Right atrium auricular region (tissue), 2 donors: ENCODE results near the gene GGTLC2. TPM values are rescaled to one million over a fixed set of nuclear protein-coding genes. Genes with fewer than 3 reads are reported as not detected.
"Not testable (repeated sequence)": the region's sequence is repeated elsewhere in the genome, so short reads cannot be mapped to it uniquely, and the experiment has no call there.

Experiments
- DNase-seq: peaks from one replicate; pipeline ENCODE4 v3.0.0-alpha.2; 2019; ENCODE audit warnings: low spot score
- H3K27ac ChIP-seq, 2 donors: fragments of 200-600 bp; sonication (generic); 1 replicate in 1 of 2; 2 replicates in 1 of 2; pipeline ENCODE4 v1.5.1; 2016 to 2019
- H3K27me3 ChIP-seq, 2 donors: fragments of 200-600 bp; sonication (generic); one replicate each; pipeline versions ENCODE4 v1.5.1 to v1.6.0; 2017 to 2019
- H3K36me3 ChIP-seq: fragments of 200-600 bp; sonication (generic); one replicate; pipeline ENCODE4 v1.5.1; 2016
- H3K4me1 ChIP-seq, 2 donors: fragments of 200-600 bp; sonication (generic); one replicate each; pipeline versions ENCODE4 v1.5.1 to v1.6.0; 2017 to 2019
- H3K4me3 ChIP-seq, 2 donors: fragments of 200-600 bp; sonication (generic); 1 replicate in 1 of 2; 2 replicates in 1 of 2; pipeline ENCODE4 v1.5.1; 2017 to 2019; ENCODE audit warnings: mild to moderate bottlenecking in 1 of 2, moderate library complexity in 1 of 2
- H3K9me3 ChIP-seq, 2 donors: fragments of 200-600 bp; sonication (generic); one replicate each; pipeline ENCODE4 v1.5.1; 2019
- CTCF ChIP-seq, 2 donors: fragments of 200-600 bp; sonication (generic); IDR thresholded peaks; one replicate each; pipeline ENCODE4 v1.5.1; 2019; ENCODE audit warnings: antibody characterized with exemption in 2 of 2
- total RNA-seq, 2 donors: library from RNA; depleted of rRNA; stranded (reverse); fragments of >200 nt; gene quantifications; one replicate each; pipeline ENCODE4 v1.1.0, GENCODE V29; 2016

The GGTLC2 gene
- total RNA-seq, 2 donors from 2014 or later: not detected

- Histone ChIP-seq H3K36me3 (no peaks in the 10 kb centered on the region), H3K4me1 (no peaks in the 10 kb centered on the region), H3K9me3 (no peaks in the 10 kb centered on the region), H3K4me3 (no peak overlapping the region), H3K27ac (no peak overlapping the region), H3K27me3 (no peaks in the 10 kb centered on the region)
- TF ChIP-seq CTCF (IDR thresholded peaks at IDR 0.05): no peak
- no peak for DNase-seq
These were observed 27.8 kb upstream of the GGTLC2 start for GRCh38 chr22:22616636-22617035.

DNA sequence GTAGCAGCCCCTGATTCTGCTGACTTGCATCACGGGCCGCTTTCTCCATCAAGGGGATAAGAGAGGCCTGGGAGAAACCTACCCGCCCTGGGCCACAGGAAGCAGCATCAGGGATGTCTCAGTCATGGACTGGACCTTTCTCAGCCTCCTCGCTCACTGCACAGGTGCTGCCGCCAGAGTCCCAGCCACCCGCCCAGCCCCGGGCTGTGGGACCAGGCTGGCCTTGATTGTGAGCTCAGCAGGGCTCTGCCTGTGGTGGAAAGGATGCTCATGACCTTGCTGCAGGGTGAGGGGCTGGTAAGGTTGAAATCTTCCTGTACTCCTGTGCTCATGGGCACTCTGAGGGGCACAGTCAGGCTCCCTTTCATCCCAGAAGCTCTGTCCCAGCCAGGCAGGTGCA is 26.0 kb upstream of the GGTLC2 start:
- no peak for DNase-seq
- Histone ChIP-seq H3K27me3 (no peaks in the 10 kb centered on the region), H3K9me3 (no peaks in the 10 kb centered on the region), H3K4me3 (no peak overlapping the region), H3K27ac (no peak overlapping the region), H3K4me1 (no peaks in the 10 kb centered on the region), H3K36me3 (no peaks in the 10 kb centered on the region)
- no peak for TF ChIP-seq CTCF (IDR thresholded peaks at IDR 0.05)

GRCh38 chr22:22618923-22619322 is 25.5 kb upstream of the GGTLC2 start:
- H3K4me3 ChIP-seq: no peak overlapping the region
- no peaks in the 10 kb centered on the region for H3K9me3 ChIP-seq
- H3K27ac ChIP-seq: no peak overlapping the region
- DNase-seq: no peak
- no peak for TF ChIP-seq CTCF (IDR thresholded peaks at IDR 0.05)
- no peaks in the 10 kb centered on the region for H3K27me3 ChIP-seq
- H3K4me1 ChIP-seq: no peaks in the 10 kb centered on the region
- H3K36me3 ChIP-seq: no peaks in the 10 kb centered on the region

- no peak for DNase-seq
- H3K4me3 ChIP-seq: no peak overlapping the region
- no peaks in the 10 kb centered on the region for H3K36me3 ChIP-seq
- TF ChIP-seq CTCF (IDR thresholded peaks at IDR 0.05): no peak
- H3K4me1 ChIP-seq: no peaks in the 10 kb centered on the region
- H3K9me3 ChIP-seq: no peaks in the 10 kb centered on the region
- H3K27me3 ChIP-seq: no peaks in the 10 kb centered on the region
- H3K27ac ChIP-seq: no peak overlapping the region
These were observed 24.5 kb upstream of the GGTLC2 start for GRCh38 chr22:22619765-22620414.

DNA sequence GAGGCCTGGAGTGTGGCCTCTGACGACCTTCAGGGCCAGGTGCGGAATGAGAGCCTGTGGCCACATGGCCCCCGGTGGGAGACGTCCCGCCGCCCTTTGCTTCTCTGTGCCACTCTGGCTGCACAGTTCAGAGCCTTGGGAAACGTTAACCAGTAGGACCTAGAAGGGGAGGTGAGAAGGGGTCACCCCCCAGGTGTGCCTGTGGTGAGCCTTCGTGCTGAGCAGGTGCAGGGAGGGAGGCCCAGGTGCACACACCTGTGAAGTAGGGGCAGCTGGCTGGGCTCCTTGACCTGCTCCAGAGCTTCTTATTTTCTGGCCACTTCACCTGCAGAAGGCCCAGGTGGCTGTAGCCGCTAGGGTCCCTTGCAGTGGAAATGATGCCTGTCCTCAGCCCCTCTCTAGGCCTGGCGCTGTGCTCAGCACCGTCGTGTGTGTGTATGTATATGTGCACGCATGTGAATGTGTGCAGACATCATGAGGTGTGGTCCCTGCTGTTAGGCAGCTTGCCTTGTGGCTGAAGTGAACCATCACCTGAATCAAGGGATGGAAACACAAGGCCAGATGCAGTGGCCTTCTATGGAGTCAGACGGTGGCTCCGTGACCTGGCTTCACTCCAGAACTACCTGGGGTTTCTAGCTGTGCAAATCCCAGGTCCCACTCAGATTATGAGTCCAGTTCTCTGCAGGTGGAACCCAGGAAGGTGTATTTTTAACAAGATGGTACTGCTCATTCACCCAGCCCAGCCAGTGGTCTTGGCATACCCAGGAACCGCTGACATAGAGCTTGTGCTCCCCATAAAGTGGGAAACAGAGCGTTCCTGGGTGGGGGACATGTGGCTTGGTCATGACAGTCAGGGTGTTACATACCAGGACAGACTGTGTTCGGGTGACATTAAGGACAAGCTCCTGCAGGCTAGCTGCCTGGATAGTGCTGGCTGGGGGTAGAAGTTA is 15.6 kb upstream of the GGTLC2 start:
- H3K4me1 ChIP-seq, DNase-seq, H3K36me3 ChIP-seq, H3K27ac ChIP-seq, H3K9me3 ChIP-seq, H3K4me3 ChIP-seq, H3K27me3 ChIP-seq: not testable (repeated sequence)

- H3K4me1 ChIP-seq, H3K36me3 ChIP-seq, H3K4me3 ChIP-seq, DNase-seq, H3K9me3 ChIP-seq, H3K27ac ChIP-seq, H3K27me3 ChIP-seq: not testable (repeated sequence)
These were observed 13.2 kb upstream of the GGTLC2 start for GRCh38 chr22:22631223-22631652.

DNA sequence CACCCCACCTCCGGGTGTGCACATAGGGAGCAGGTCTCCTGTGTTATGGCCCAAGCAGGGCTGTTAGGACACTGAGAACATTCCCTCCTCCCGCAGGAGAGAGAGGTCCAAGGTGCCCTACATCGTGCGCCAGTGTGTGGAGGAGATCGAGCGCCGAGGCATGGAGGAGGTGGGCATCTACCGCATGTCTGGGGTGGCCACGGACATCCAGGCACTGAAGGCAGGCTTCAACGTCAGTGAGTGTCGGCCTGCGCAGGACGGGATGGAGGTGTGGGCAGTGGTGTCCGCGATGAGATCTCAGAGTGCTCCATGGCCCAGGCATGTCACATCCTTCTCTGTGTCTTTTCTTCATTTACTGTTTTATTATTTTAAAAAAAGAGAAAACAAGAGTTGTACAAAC is 12.2 kb upstream of the GGTLC2 start:
- H3K4me1 ChIP-seq, DNase-seq, H3K9me3 ChIP-seq, H3K36me3 ChIP-seq, H3K4me3 ChIP-seq, H3K27ac ChIP-seq, H3K27me3 ChIP-seq: not testable (repeated sequence)

DNA sequence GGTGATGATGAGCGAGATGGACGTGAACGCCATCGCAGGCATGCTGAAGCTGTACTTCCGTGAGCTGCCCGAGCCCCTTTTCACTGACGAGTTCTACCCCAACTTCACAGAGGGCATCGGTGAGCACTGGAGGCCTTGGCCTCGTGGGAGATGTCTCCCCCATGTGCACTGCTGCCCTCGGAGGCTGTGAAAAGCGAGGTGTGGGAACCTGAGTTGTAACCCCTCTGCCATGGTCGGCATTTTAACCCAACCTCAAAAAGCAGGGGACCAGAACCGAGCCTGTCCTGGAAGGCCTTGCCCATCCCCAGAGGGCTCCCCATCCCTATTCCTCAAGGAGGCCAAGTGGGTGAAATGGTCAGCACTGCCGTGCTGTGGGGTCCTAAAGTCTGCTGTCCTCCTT is 10.9 kb upstream of the GGTLC2 start:
- H3K27me3 ChIP-seq, H3K4me1 ChIP-seq, H3K36me3 ChIP-seq, H3K4me3 ChIP-seq, H3K27ac ChIP-seq, H3K9me3 ChIP-seq, DNase-seq: not testable (repeated sequence)
